AG08396 (cell line): ENCODE results near the gene KCNQ1.

Experiments
- DNase-seq: peaks from one replicate; pipeline ENCODE4 v3.0.0; 2012; ENCODE audit warnings: low spot score, mixed read lengths

Gene KCNQ1

GRCh38 chr11:2581151-2581930 lies 136.5 kb downstream of the KCNQ1 start:
- no peak for DNase-seq

- no peak for DNase-seq
These were observed 137.1 kb downstream of the KCNQ1 start for GRCh38 chr11:2581931-2582350.

- DNase-seq, result no peak
These were observed 137.6 kb downstream of the KCNQ1 start for GRCh38 chr11:2582351-2582945.

GRCh38 chr11:2582946-2583604 lies 138.3 kb downstream of the KCNQ1 start:
- DNase-seq, result no peak

GRCh38 chr11:2583605-2583958 lies 138.8 kb downstream of the KCNQ1 start:
- no peak for DNase-seq

GRCh38 chr11:2584434-2584811 lies 139.6 kb downstream of the KCNQ1 start:
- DNase-seq, result no peak

GRCh38 chr11:2584812-2585565 lies 140.2 kb downstream of the KCNQ1 start:
- DNase-seq, result peak; percentile 2

- DNase-seq, result peak; percentile 4
These were observed 140.8 kb downstream of the KCNQ1 start for GRCh38 chr11:2585566-2586086.

- no peak for DNase-seq
These were observed 141.4 kb downstream of the KCNQ1 start for GRCh38 chr11:2586087-2586792.

GRCh38 chr11:2586793-2587131 lies 142.0 kb downstream of the KCNQ1 start:
- DNase-seq, result peak; percentile 7

GRCh38 chr11:2587132-2587930 lies 142.5 kb downstream of the KCNQ1 start:
- peak; percentile 4 for DNase-seq

GRCh38 chr11:2587976-2588748 lies 143.4 kb downstream of the KCNQ1 start:
- DNase-seq, result no peak

GRCh38 chr11:2588809-2589537 lies 144.2 kb downstream of the KCNQ1 start:
- no peak for DNase-seq

GRCh38 chr11:2589538-2589934 lies 144.7 kb downstream of the KCNQ1 start:
- DNase-seq, result peak; percentile 7

GRCh38 chr11:2590131-2590964 lies 145.5 kb downstream of the KCNQ1 start:
- peak; percentile 6 for DNase-seq

GRCh38 chr11:2590965-2591754 lies 146.4 kb downstream of the KCNQ1 start:
- DNase-seq, result peak; percentile 7

GRCh38 chr11:2591805-2592204 lies 147.0 kb downstream of the KCNQ1 start:
- peak; percentile 5 for DNase-seq
